ENCODE results near the gene RBM20.
A peak's percentile ranks its signal among the peaks of the same experiment; 100 is the strongest.

RBM20 gene

DNA sequence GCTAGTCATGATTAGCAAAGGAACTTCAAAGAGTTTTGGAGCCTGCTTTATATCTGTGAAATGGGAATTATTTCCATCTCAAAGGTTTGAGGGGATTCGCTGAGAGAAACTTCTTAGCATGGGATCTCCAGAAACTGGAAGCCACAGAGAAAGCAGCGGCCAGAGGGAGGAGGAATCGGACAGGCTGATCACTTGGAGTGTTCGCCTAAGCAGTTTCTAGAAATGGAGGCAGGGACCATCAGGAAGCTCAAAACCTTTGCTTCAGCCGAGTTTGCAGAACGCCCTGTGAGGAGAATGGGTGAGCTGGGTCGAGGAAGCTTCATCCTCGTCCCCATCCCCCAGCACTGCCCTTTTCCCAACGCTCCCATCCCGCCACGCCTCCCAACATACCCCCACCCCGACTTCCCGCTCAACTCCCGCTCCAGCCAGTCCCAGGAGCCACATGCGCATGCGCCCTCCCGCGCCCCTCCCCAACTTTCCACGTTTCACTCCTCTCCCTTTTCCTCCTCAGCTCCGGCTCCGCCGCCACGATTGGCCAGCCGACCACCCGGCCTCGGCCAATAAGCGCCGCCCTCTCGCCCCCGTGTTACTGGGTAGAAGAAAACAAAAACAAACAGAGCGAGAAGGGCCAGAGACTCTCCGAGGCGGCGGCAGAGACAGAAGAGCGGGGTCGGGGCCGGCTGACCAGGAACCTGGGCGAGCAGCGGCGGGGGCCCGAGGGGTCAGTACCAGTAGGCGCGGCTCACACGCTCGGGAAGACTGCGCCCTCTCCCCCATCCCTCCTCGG is 227.4 kb downstream of the RBM20 start, which contains the start of gene PDCD4:
PDCD4 (plus strand) TSS at position 631 of the 787 bp plus-strand sequence. CDS start 4,100 bp downstream, outside the sequence.
- Histone ChIP-seq H3K79me2 (ENCODE audit: low read length) (peaks cover 27% of the 10 kb centered on the region), H3K9me2 (replicated peaks; ENCODE audit: insufficient read depth, low read length) (no peaks in the 10 kb centered on the region), H2AFZ (ENCODE audit: low read length) (peak within 1 kb of the TSS; percentile 9), H3K4me1 (ENCODE audit: low read length) (peaks cover 27% of the 10 kb centered on the region), H3K36me3 (replicated peaks; ENCODE audit: insufficient read depth, low read length) (no peaks in the 10 kb centered on the region; the same call in 1 of the 2 replicates), H3F3A (ENCODE audit: insufficient read depth, low read length) (peaks cover 21% of the 10 kb centered on the region), H3K4me3 (ENCODE audit: low read length) (peak within 1 kb of the TSS; percentile 66), H4K20me1 (ENCODE audit: insufficient read depth, low read length) (no peaks in the 10 kb centered on the region), H3K9me3 (replicated peaks; ENCODE audit: insufficient read depth, low read length) (no peaks in the 10 kb centered on the region), H3K4me2 (ENCODE audit: low read depth, low read length) (peak within 1 kb of the TSS; percentile 80), H3K27ac (ENCODE audit: low read length) (peak within 1 kb of the TSS; percentile 28; the same call in 1 of the 2 replicates), H3K9ac (ENCODE audit: low read length) (peak within 1 kb of the TSS; percentile 51), H3K27me3 (replicated peaks; ENCODE audit: insufficient read depth, low read length) (no peaks in the 10 kb centered on the region)
- TF ChIP-seq EZH2phosphoT487 (IDR thresholded peaks at IDR 0.05; ENCODE audit: low read length): no peak
- TF ChIP-seq EZH2 (optimal IDR thresholded peaks at IDR 0.05; ENCODE audit: low read depth, low read length): no peak
- TF ChIP-seq, protein P1, sequence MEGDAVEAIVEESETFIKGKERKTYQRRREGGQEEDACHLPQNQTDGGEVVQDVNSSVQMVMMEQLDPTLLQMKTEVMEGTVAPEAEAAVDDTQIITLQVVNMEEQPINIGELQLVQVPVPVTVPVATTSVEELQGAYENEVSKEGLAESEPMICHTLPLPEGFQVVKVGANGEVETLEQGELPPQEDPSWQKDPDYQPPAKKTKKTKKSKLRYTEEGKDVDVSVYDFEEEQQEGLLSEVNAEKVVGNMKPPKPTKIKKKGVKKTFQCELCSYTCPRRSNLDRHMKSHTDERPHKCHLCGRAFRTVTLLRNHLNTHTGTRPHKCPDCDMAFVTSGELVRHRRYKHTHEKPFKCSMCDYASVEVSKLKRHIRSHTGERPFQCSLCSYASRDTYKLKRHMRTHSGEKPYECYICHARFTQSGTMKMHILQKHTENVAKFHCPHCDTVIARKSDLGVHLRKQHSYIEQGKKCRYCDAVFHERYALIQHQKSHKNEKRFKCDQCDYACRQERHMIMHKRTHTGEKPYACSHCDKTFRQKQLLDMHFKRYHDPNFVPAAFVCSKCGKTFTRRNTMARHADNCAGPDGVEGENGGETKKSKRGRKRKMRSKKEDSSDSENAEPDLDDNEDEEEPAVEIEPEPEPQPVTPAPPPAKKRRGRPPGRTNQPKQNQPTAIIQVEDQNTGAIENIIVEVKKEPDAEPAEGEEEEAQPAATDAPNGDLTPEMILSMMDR (IDR thresholded peaks at IDR 0.05; ENCODE audit: low read length): no peak
- peak; percentile 93 for DNase-seq

DNA sequence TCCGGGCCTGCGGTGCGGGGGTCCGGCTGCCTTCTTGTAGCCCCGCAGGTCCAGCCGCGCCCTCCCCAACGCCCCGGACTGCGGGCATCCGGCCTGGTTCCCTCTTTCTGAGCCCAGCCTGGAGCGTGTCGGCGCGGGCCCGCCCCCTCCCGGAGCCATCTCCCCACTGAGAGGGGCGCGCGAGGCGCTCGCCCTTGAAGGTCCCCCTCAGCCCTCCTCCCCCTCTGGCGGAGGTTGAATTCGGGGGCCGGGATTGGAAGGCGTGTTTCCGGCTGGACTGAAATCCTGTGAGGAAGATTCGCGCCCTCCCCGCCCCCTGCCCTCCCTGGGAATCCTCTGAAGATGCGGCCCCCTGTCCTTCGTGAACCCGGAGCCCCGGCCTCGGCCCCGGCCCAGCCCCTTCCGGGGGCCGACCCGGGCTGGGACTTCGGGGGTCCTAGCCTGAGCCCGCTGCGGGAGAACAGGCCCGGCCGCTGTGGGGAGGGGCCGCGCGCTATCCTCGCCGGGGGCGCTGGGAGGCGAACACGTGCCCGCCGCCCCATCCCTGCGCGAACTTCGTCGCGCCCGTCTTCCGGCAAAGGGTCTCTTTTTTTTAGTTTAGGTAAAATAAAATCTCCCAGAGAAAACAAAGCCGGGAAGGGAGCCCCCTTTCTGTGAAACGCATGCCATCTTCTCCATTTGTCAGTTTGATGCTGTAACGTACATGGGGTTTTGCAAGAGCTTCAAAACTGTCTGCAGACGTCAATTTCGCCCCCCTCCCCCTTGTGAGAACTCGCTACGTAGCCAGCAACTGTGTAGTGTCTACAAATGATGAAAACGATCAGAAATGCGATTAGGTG is 228.2 kb downstream of the RBM20 start:
- TF ChIP-seq EZH2 (optimal IDR thresholded peaks at IDR 0.05; ENCODE audit: low read depth, low read length): no peak
- TF ChIP-seq, protein P1 (IDR thresholded peaks at IDR 0.05; ENCODE audit: low read length): no peak
- no peak for TF ChIP-seq EZH2phosphoT487 (IDR thresholded peaks at IDR 0.05; ENCODE audit: low read length)
- Histone ChIP-seq H3K36me3 (replicated peaks; ENCODE audit: insufficient read depth, low read length) (no peaks in the 10 kb centered on the region; the same call in 1 of the 2 replicates), H3K4me2 (ENCODE audit: low read depth, low read length) (peak overlapping the region; percentile 80), H3F3A (ENCODE audit: insufficient read depth, low read length) (peaks cover 17% of the 10 kb centered on the region), H3K9me3 (replicated peaks; ENCODE audit: insufficient read depth, low read length) (no peaks in the 10 kb centered on the region), H2AFZ (ENCODE audit: low read length) (peak overlapping the region; percentile 9), H3K9me2 (replicated peaks; ENCODE audit: insufficient read depth, low read length) (no peaks in the 10 kb centered on the region), H3K4me3 (ENCODE audit: low read length) (peak overlapping the region; percentile 66), H3K79me2 (ENCODE audit: low read length) (peaks cover 27% of the 10 kb centered on the region), H3K4me1 (ENCODE audit: low read length) (peaks cover 19% of the 10 kb centered on the region), H4K20me1 (ENCODE audit: insufficient read depth, low read length) (no peaks in the 10 kb centered on the region), H3K27ac (ENCODE audit: low read length) (peak overlapping the region; percentile 28; the same call in 1 of the 2 replicates), H3K27me3 (replicated peaks; ENCODE audit: insufficient read depth, low read length) (no peaks in the 10 kb centered on the region), H3K9ac (ENCODE audit: low read length) (peak overlapping the region; percentile 51)
- peak; percentile 50 for DNase-seq

DNA sequence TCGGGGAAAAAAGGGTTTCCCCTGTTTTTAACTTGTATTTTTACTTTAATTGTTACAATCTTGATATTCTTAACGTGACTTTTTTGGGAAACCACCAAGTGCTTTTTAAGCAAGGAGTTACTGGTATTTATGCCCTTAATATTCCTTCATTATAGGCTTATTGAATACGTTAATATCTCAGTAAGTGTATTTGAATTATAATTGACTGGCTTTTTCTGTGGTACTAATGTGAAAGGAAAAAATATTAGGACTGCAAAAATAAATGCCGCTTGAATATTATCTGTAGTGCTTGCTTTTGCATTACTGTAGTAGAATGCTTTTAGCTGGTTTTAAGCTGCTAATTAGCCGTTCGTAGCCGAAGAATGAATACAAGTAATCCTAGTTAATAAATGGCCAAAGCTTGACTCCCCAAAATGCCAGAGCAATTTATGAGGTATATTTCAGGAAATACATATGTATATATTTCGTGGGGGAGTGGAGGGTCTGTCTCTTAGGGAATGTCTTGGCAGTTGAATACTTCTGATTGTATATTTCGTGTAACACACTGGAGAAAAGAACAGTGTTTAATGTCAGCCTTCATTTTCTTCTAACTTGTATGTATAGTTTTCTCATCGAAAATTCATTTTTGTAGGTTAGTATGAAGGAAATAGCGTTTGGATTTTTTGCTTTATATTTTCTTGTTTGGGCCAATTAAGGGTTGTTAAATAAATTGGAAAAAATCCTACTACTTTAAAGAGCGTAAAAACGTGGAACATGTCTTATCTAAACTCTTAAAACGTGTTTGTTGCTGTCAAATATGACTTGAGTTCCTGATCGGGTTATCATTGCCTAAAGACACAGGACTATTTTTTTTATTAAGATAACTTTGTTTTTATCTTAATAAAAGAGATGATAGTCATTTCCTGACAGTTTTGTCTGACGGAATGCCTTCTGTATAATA is 229.1 kb downstream of the RBM20 start:
- H2AFZ ChIP-seq (ENCODE audit: low read length): peak overlapping the region; percentile 9
- TF ChIP-seq EZH2phosphoT487 (IDR thresholded peaks at IDR 0.05; ENCODE audit: low read length): no peak
- no peak for TF ChIP-seq EZH2 (optimal IDR thresholded peaks at IDR 0.05; ENCODE audit: low read depth, low read length)
- TF ChIP-seq, protein P1 (IDR thresholded peaks at IDR 0.05; ENCODE audit: low read length): no peak

More for the DNA sequence above, 229.1 kb downstream of the RBM20 start:
- H3K9me2 ChIP-seq (replicated peaks; ENCODE audit: insufficient read depth, low read length): no peaks in the 10 kb centered on the region
- no peaks in the 10 kb centered on the region for H4K20me1 ChIP-seq (ENCODE audit: insufficient read depth, low read length)
- no peaks in the 10 kb centered on the region for H3K27me3 ChIP-seq (replicated peaks; ENCODE audit: insufficient read depth, low read length)
- peak overlapping the region; percentile 51; the same call in 1 of the 2 replicates for H3K9ac ChIP-seq (ENCODE audit: low read length)
- H3K4me2 ChIP-seq (ENCODE audit: low read depth, low read length): peak overlapping the region; percentile 80
- H3F3A ChIP-seq (ENCODE audit: insufficient read depth, low read length): peaks cover 9% of the 10 kb centered on the region; the same call in 1 of the 2 replicates
- peak overlapping the region; percentile 28; the same call in 1 of the 2 replicates for H3K27ac ChIP-seq (ENCODE audit: low read length)
- H3K4me3 ChIP-seq (ENCODE audit: low read length): peak overlapping the region; percentile 66
- peaks cover 10% of the 10 kb centered on the region for H3K4me1 ChIP-seq (ENCODE audit: low read length)
- H3K79me2 ChIP-seq (ENCODE audit: low read length): peaks cover 27% of the 10 kb centered on the region
- no peak for DNase-seq
- H3K9me3 ChIP-seq (replicated peaks; ENCODE audit: insufficient read depth, low read length): no peaks in the 10 kb centered on the region
- H3K36me3 ChIP-seq (replicated peaks; ENCODE audit: insufficient read depth, low read length): no peaks in the 10 kb centered on the region; the same call in 1 of the 2 replicates

All from MM.1S (cell line).